Mesenchymal stem cell (in vitro differentiated cells and primary cell): ENCODE measurements around the gene GLT1D1.

ENCODE experiments used
- DNase-seq: peaks from one replicate; pipeline ENCODE4 v3.0.0-alpha.2; 2013
- H2AFZ ChIP-seq: one replicate; pipeline ENCODE4 v1.6.1; 2013; ENCODE audit warnings: low read depth, mild to moderate bottlenecking, control low read depth, inconsistent platforms, low read length, moderate library complexity
- H2AK5ac ChIP-seq: 2 replicates; pipeline ENCODE4 v1.6.1; 2013; ENCODE audit warnings: low read length, moderate library complexity, mild to moderate bottlenecking, inconsistent platforms; ENCODE audit not compliant: severe bottlenecking
- H2BK120ac ChIP-seq: one replicate; pipeline ENCODE4 v1.6.1; 2013; ENCODE audit warnings: low read depth, mild to moderate bottlenecking, inconsistent platforms, low read length, moderate library complexity
- H2BK12ac ChIP-seq, 2 experiments: one replicate each; pipeline ENCODE4 v1.6.1; 2013; ENCODE audit warnings: inconsistent platforms in 2 of 2, low read length in 2 of 2, mild to moderate bottlenecking in 2 of 2, moderate library complexity in 2 of 2, control low read depth in 1 of 2
- H2BK15ac ChIP-seq: one replicate; pipeline ENCODE4 v1.6.1; 2013; ENCODE audit warnings: mild to moderate bottlenecking, low read depth, inconsistent platforms; ENCODE audit not compliant: poor library complexity, severe bottlenecking
- H2BK5ac ChIP-seq: 2 replicates; pipeline ENCODE4 v1.6.1; 2013; ENCODE audit warnings: low read depth, mild to moderate bottlenecking, low read length, control low read depth, inconsistent platforms; ENCODE audit not compliant: poor library complexity, severe bottlenecking
- H3K14ac ChIP-seq, 2 experiments: one replicate each; pipeline ENCODE4 v1.6.1; 2013; ENCODE audit warnings: inconsistent platforms in 2 of 2, low read length in 2 of 2, control low read depth in 1 of 2, mild to moderate bottlenecking in 1 of 2, moderate library complexity in 1 of 2
- H3K18ac ChIP-seq, 2 experiments: one replicate each; pipeline ENCODE4 v1.6.1; 2013; ENCODE audit warnings: inconsistent platforms in 2 of 2, low read length in 2 of 2, control low read depth in 1 of 2, low read depth in 1 of 2, mild to moderate bottlenecking in 1 of 2
- H3K23ac ChIP-seq, 2 experiments: one replicate each; pipeline ENCODE4 v1.6.1; 2013; ENCODE audit warnings: inconsistent platforms in 2 of 2, low read length in 2 of 2, mild to moderate bottlenecking in 2 of 2, moderate library complexity in 2 of 2, control low read depth in 1 of 2
- H3K27ac ChIP-seq: 2 replicates; pipeline ENCODE4 v1.5.1; 2013; ENCODE audit warnings: mild to moderate bottlenecking, moderate library complexity, low read length, control low read depth, inconsistent platforms; ENCODE audit not compliant: poor library complexity, severe bottlenecking
- H3K27me3 ChIP-seq, 2 experiments: 2 replicates each; pipeline versions ENCODE4 v1.6.1 to v1.7.0; 2013; ENCODE audit warnings: low read length in 2 of 2, mild to moderate bottlenecking in 2 of 2, moderate library complexity in 2 of 2, control low read depth in 1 of 2, inconsistent platforms in 1 of 2; ENCODE audit not compliant: control insufficient read depth in 1 of 2, insufficient read depth in 1 of 2
- H3K36me3 ChIP-seq, 2 experiments: 2 replicates each; pipeline versions ENCODE4 v1.6.1 to v1.7.0; 2013; ENCODE audit warnings: low read length in 2 of 2, control low read depth in 1 of 2, inconsistent platforms in 1 of 2, low read depth in 1 of 2, mild to moderate bottlenecking in 1 of 2; ENCODE audit not compliant: insufficient read depth in 2 of 2, control insufficient read depth in 1 of 2
- H3K4ac ChIP-seq, 2 experiments: one replicate each; pipeline ENCODE4 v1.6.1; 2013; ENCODE audit warnings: inconsistent platforms in 2 of 2, low read length in 2 of 2, mild to moderate bottlenecking in 2 of 2, moderate library complexity in 2 of 2, control low read depth in 1 of 2, low read depth in 1 of 2
- H3K4me1 ChIP-seq: 2 replicates; pipeline ENCODE4 v1.6.1; 2013; ENCODE audit warnings: low read depth, low read length, control low read depth; ENCODE audit not compliant: control insufficient read depth, insufficient read depth
- H3K4me2 ChIP-seq: 2 replicates; pipeline ENCODE4 v1.6.1; 2013; ENCODE audit warnings: low read length, mild to moderate bottlenecking, inconsistent platforms; ENCODE audit not compliant: poor library complexity, severe bottlenecking
- H3K4me3 ChIP-seq, 2 experiments: 2 replicates each; pipeline versions ENCODE4 v1.5.1 to v1.7.0; 2013; ENCODE audit warnings: low read length in 2 of 2, mild to moderate bottlenecking in 2 of 2, control low read depth in 1 of 2, low read depth in 1 of 2; ENCODE audit not compliant: insufficient read depth in 1 of 2
- H3K79me1 ChIP-seq: replicated peaks from 2 replicates; pipeline ENCODE4 v1.6.1; 2013; ENCODE audit warnings: mild to moderate bottlenecking, control low read depth, low read length, inconsistent platforms; ENCODE audit not compliant: poor library complexity, severe bottlenecking
- H3K9ac ChIP-seq: 2 replicates; pipeline ENCODE4 v1.7.0; 2013; ENCODE audit warnings: mild to moderate bottlenecking, low read length, moderate library complexity
- H3K9me3 ChIP-seq: 2 replicates; pipeline ENCODE4 v1.7.0; 2013; ENCODE audit warnings: mild to moderate bottlenecking, low read length; ENCODE audit not compliant: control insufficient read depth
- H4K8ac ChIP-seq: one replicate; pipeline ENCODE4 v1.6.1; 2013; ENCODE audit warnings: inconsistent platforms, mild to moderate bottlenecking, low read length, moderate library complexity
- H4K91ac ChIP-seq: one replicate; pipeline ENCODE4 v1.6.1; 2013; ENCODE audit warnings: mild to moderate bottlenecking, low read length, inconsistent platforms
- WGBS: methylation state at CpG from one replicate; pipeline ENCODE4 v1.1.7; 2013; ENCODE audit warnings: mixed read lengths; 5-methylcytosine and 5-hydroxymethylcytosine counted together

Gene GLT1D1

GRCh38 chr12:128920468-128920867 is 67.2 kb downstream of the GLT1D1 start:
- Histone ChIP-seq H3K36me3 (no peaks in the 10 kb centered on the region), H4K91ac (no peak overlapping the region), H3K9ac (peak overlapping the region; percentile 47), H2AK5ac (no peak overlapping the region), H4K8ac (no peak overlapping the region), H3K23ac (no peak overlapping the region), H2BK12ac (no peak overlapping the region), H2AFZ (no peak overlapping the region), H2BK5ac (no peak overlapping the region), H2BK120ac (no peak overlapping the region), H3K9me3 (no peaks in the 10 kb centered on the region), H3K27me3 (no peaks in the 10 kb centered on the region), H2BK15ac (no peak overlapping the region), H3K79me1 (no peaks in the 10 kb centered on the region), H3K4me3 (no peak overlapping the region), H3K14ac (no peak overlapping the region), H3K18ac (no peak overlapping the region), H3K27ac (no peak overlapping the region), H3K4me1 (no peaks in the 10 kb centered on the region), H3K4me2 (no peak overlapping the region), H3K4ac (no peak overlapping the region)
- 76% methylated on average over 7 of the region's 8 CpGs for WGBS
- DNase-seq = no peak

- Histone ChIP-seq H3K9ac (no peak overlapping the region), H3K27ac (no peak overlapping the region), H3K23ac (no peak overlapping the region), H2AFZ (no peak overlapping the region), H2BK15ac (no peak overlapping the region), H3K4me3 (no peak overlapping the region), H2AK5ac (no peak overlapping the region), H3K4ac (no peak overlapping the region), H2BK5ac (no peak overlapping the region), H3K27me3 (no peaks in the 10 kb centered on the region), H3K4me2 (no peak overlapping the region), H3K14ac (no peak overlapping the region), H3K36me3 (no peaks in the 10 kb centered on the region), H3K18ac (no peak overlapping the region), H3K4me1 (no peaks in the 10 kb centered on the region), H2BK120ac (no peak overlapping the region), H3K79me1 (no peaks in the 10 kb centered on the region), H2BK12ac (no peak overlapping the region), H4K8ac (no peak overlapping the region), H3K9me3 (no peaks in the 10 kb centered on the region), H4K91ac (no peak overlapping the region)
- 90% methylated on average over 12 of the region's 12 CpGs for WGBS
- no peak for DNase-seq
These were observed 75.1 kb downstream of the GLT1D1 start for GRCh38 chr12:128928361-128928760.

- Histone ChIP-seq H3K4me2 (no peak overlapping the region), H3K36me3 (no peaks in the 10 kb centered on the region), H4K91ac (no peak overlapping the region), H3K27ac (no peak overlapping the region), H3K9me3 (no peaks in the 10 kb centered on the region), H3K9ac (no peak overlapping the region), H2AFZ (no peak overlapping the region), H3K79me1 (no peaks in the 10 kb centered on the region), H2BK5ac (no peak overlapping the region), H3K4ac (no peak overlapping the region), H3K14ac (no peak overlapping the region), H2BK120ac (no peak overlapping the region), H2BK15ac (no peak overlapping the region), H2BK12ac (no peak overlapping the region), H3K4me3 (no peak overlapping the region), H3K4me1 (no peaks in the 10 kb centered on the region), H3K23ac (no peak overlapping the region), H3K27me3 (no peaks in the 10 kb centered on the region), H4K8ac (no peak overlapping the region), H2AK5ac (no peak overlapping the region), H3K18ac (no peak overlapping the region)
- DNase-seq = no peak
- 79% methylated on average over 12 of the region's 12 CpGs for WGBS
These were observed 75.8 kb downstream of the GLT1D1 start for GRCh38 chr12:128929057-128929456.

GRCh38 chr12:128930606-128931005 is 77.3 kb downstream of the GLT1D1 start:
- Histone ChIP-seq H3K4me2 (no peak overlapping the region), H3K36me3 (no peaks in the 10 kb centered on the region), H3K14ac (no peak overlapping the region), H4K8ac (no peak overlapping the region), H2BK12ac (no peak overlapping the region), H2AK5ac (no peak overlapping the region), H3K4me3 (no peak overlapping the region), H3K9me3 (no peaks in the 10 kb centered on the region), H3K27ac (no peak overlapping the region), H3K23ac (no peak overlapping the region), H3K27me3 (no peaks in the 10 kb centered on the region), H2BK5ac (no peak overlapping the region), H4K91ac (no peak overlapping the region), H3K18ac (no peak overlapping the region), H3K79me1 (no peaks in the 10 kb centered on the region), H2BK120ac (no peak overlapping the region), H3K4me1 (no peaks in the 10 kb centered on the region), H2AFZ (no peak overlapping the region), H2BK15ac (no peak overlapping the region), H3K4ac (no peak overlapping the region), H3K9ac (no peak overlapping the region)
- 89% methylated on average over 13 of the region's 13 CpGs for WGBS
- DNase-seq = no peak
